Fibroblast of the conjunctiva (primary cell): Measurements from ENCODE around the gene OOEP.
"Not testable (repeated sequence)": the region's sequence is repeated elsewhere in the genome, so short reads cannot be mapped to it uniquely, and the experiment has no call there.

Source experiments
- DNase-seq: peaks from one replicate; pipeline ENCODE4 v3.0.0-alpha.2; 2010; ENCODE audit warnings: low read depth

OOEP gene

DNA sequence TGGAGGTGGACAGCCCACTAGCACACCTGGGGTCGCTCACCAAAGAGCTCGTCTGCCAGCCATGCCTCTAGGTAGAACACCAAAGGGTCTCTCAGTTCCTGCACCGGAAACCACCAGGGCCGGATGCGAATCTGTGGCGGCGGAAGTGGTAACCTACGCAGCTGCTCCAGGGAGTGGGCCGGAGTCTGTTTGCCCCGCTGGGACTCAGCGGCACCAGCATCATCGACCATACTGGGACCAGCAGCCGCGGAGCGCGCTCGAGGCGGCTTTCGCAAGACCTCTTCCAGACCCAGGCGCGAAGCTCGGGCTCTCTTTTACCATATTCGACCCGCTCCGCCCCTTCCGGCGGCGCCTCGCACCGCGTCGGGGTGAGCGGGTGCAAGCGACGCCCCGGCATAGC is at the start of gene OOEP:
TSS of gene OOEP (minus strand) at position 335 of the 400 bp plus-strand sequence. CDS start at position 230, 105 bp downstream.
- DNase-seq = no peak

- DNase-seq = no peak
Measured at GRCh38 chr6:73418081-73418741, 48.5 kb upstream of the OOEP start.

GRCh38 chr6:73413102-73413501 is 43.4 kb upstream of the OOEP start:
- DNase-seq = no peak

- DNase-seq = no peak
Measured at GRCh38 chr6:73409395-73409794, 39.7 kb upstream of the OOEP start.

DNA sequence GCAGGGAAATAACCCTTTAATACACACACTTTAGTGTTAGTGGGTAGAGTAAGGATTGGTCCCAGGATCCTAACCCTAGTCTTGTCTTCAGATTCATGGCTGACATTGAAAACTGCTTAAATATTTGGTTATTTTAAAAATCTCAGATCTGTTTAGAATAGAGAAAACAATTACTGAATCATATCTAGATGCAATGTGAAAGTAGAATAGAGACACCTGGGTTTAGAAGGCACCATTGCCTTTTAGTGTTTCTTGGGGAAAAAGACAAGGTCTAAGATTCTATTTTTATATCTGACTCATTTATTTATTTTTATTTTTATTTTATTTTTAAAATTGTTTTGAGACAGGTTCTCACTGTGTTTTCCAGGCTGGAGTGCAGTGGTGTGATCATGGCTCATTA is 31.0 kb upstream of the OOEP start:
- DNase-seq = no peak

- no peak for DNase-seq
Measured at GRCh38 chr6:73395875-73396274, 26.2 kb upstream of the OOEP start.

GRCh38 chr6:73394577-73395354 is 25.1 kb upstream of the OOEP start, which contains the start of gene DDX43:
TSS of gene DDX43 (plus strand) at chr6:73394828. CDS start at chr6:73394906, 78 bp downstream.
- DNase-seq = no peak

- no peak for DNase-seq
Measured at GRCh38 chr6:73393278-73393677, 23.6 kb upstream of the OOEP start.

GRCh38 chr6:73392188-73392587 is 22.5 kb upstream of the OOEP start:
- DNase-seq = not testable (repeated sequence)

GRCh38 chr6:73391675-73392074 is 22.0 kb upstream of the OOEP start:
- DNase-seq = no peak

- DNase-seq = no peak
Measured at GRCh38 chr6:73389854-73390253, 20.2 kb upstream of the OOEP start.

DNA sequence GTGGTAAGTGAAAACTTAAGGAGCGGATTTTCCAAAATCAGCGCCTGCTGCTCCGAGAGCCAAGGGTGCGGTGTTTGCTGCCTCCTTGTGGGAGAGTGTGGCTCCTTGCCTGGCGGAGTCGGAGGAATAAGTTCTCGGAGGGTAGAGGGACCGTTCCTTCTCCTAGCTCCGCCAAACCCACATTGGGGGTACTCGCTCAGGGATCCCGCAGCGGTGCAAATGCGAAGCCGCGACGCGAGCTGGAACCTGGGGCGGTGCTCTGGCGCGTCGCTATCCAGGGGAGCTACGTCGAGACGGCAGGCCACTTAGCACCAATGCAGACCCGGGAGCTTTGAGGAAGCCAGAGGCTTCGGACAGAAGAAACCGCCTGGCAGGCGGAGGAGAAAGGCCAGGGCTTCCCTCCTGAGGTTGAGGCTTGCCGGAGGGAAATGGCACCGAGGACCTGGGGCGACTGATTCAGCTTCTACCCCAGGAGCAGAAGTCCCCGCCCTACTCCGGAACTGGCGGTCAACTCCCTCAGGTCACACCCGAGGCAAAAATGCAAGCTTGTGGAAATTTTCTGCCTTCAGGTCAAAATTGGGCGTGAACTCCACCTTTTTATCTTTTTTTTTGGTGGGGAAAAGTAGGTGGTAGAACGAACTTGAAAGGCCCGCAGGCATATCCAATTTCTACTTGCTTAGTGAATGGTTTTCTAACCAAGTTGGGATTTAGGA is 19.3 kb upstream of the OOEP start:
- DNase-seq = peak; percentile 29

- no peak for DNase-seq
Measured at GRCh38 chr6:73388433-73388799, 18.7 kb upstream of the OOEP start.

DNA sequence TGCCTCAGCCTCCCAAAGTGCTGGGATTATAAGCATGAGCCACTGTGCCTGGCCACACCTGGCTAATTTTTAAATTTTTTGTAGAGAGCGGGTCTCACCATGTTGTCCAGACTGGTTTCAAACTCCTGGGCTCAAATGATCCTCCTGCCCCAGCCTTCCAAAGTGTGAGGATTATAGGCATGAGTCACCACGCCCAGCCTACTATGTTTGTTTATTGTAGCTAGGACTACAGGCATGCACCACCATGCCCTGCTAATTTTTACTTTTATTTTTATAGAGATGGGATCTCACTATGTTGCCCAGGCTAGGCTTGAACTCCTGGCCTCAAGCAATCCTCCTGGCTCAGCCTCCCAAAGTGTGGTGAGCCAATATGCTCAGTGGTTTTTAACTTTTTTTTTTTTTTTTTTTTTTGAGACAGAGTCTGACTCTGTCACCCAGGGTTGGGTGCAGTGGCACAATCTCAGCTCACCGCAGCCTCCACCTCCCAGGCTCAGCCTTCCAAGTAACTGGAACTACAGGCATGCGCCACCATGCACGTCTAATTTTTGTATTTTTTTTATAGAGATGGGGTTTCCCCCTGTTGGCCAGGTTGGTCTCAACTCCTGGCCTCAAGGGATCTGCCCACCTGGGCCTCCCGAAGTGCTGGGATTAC is 12.9 kb upstream of the OOEP start:
- DNase-seq = no peak

GRCh38 chr6:73381531-73381930 is 11.8 kb upstream of the OOEP start:
- not testable (repeated sequence) for DNase-seq

DNA sequence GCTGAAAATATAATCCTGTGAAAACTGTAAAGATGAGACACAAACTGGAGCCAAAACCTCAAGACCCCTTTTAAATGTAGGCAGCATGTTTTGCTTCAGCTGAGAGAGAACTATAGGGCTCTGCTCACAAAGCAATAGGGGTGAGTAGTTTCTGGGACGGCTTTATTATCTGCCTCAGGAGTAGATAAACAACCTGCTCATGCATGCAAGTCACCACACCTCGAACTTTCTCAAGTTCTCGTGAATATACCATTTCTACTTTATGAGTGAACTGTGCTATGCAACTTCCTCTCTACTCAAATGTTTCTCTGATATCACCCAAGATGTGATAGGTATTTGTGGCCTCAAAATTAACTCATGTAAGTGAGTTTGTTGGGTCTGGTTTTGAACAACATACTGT is 7.5 kb upstream of the OOEP start:
- no peak for DNase-seq

- DNase-seq = no peak
Measured at GRCh38 chr6:73375216-73375615, 5.5 kb upstream of the OOEP start.

DNA sequence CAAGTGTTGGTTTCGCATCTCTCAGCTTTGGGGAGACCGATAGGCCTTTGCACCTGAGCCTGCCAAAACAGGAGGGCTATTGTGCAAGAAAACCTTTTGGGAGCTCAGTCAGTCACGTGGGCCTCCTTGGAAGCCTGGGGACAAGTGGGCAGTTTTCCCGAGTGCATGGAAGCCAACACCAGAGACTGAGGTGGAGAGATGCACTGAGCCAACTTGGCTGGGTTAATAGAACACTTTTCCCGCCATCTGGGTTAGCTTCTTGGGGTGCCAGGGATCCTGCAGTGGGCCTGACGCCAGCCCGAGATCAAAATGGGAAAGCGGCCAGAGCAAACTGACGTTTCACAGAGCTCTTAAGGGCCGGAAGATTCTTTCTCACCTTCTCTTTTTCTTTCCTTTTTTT is 2.8 kb upstream of the OOEP start:
- no peak for DNase-seq

GRCh38 chr6:73371984-73372383 is 2.3 kb upstream of the OOEP start:
- no peak for DNase-seq

DNA sequence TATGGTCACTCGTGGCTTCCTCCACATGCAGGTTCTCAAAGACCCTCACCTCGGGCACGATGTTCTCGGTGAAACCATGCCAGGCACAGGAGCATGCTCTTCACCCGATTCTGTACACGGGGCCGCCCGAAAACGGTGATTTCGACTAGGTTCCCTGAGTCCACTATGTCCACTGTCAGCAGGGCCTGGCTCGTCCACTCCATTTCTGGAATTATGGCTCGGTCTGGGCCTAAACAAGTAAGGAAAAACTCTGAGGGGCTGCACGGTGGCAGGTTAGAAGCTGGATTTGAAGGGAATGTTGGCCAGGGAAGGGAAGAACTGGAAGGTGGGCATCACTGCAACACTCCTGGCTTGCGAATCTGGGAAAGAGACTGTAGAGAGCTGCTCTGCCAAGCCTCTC is 540 bp downstream of the OOEP start:
- DNase-seq = no peak

- DNase-seq = no peak
Measured at GRCh38 chr6:73368675-73369074, 1.0 kb downstream of the OOEP start.

GRCh38 chr6:73367761-73368355 is 1.8 kb downstream of the OOEP start:
- no peak for DNase-seq
